ENCODE measurements around the gene PBX2. TPM values are rescaled to one million over a fixed set of nuclear protein-coding genes. Genes with fewer than 3 reads are reported as not detected.
"Not testable (repeated sequence)": the region's sequence is repeated elsewhere in the genome, so short reads cannot be mapped to it uniquely, and the experiment has no call there.

Gene PBX2
- total RNA-seq, 1 donor from 2014 or later = 26.7 TPM

DNA sequence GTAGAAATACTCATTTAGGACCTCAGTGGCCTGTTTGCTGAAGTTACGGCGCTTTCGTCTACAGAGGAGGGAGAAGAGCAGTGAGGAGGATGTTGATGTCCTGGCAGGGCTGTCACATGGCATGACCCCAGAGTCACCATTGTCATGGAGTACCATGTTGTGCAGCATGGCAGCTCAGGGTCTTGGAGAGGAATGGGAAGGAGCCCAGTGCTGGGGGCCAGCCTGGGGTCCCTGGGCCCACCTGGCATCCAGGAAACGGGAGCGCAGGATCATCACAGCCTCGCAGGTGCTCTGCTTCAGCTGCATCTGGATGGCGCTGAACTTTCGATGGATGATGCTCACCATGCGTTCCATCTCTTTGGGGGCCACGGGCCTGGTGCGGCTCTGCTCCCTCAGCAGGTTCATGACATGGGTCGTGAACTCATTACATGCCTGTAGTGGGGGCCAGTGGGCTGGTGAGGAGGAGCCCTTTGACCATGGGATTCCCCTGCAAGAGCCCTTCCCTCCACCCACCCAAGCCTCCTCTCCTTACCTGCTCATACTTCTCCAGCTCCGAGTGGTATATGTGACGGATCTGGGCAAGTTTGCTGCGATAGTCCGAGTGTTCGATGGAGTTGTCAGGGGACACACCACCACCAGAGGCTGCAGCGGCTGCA is 2.1 kb downstream of the PBX2 start:
- DNase-seq (ENCODE audit: low spot score) = not testable (repeated sequence)

DNA sequence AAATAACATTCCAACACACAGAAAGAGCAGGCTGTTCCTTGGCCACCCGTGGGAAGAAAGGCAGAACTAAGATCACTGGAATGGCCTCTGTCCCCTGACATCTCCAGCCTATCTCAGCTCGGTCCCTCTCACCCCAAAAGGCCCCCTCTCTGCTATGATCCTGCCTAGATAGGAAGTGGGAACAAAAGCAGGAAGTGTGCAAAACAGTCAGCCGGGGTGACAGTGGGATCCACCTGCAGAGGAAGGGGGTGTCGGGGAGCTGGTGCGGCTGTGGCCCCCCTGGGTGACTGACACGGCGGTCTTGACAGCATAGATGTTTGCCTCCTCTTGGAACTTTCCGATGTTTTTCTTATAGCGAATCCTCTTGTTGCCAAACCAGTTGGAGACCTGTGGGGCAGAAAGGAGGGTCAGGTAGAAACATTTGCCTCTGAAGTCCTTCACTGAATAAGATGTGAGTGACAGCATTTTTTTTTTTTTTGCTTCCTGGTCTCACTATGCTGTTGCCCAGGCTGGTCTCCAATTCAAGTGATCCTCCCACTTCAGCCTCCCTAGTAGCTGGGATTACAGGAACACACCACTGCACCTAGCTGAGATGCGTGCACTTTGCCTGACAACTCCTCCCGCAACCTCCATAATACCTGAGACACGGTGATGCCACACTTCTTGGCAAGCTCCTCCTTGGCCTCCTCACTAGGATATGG is 2.8 kb downstream of the PBX2 start:
- DNase-seq (ENCODE audit: low spot score) (no peak), ATAC-seq (no peak)

More for the DNA sequence above, 2.1 kb downstream of the PBX2 start:
- ATAC-seq = not testable (repeated sequence)

DNA sequence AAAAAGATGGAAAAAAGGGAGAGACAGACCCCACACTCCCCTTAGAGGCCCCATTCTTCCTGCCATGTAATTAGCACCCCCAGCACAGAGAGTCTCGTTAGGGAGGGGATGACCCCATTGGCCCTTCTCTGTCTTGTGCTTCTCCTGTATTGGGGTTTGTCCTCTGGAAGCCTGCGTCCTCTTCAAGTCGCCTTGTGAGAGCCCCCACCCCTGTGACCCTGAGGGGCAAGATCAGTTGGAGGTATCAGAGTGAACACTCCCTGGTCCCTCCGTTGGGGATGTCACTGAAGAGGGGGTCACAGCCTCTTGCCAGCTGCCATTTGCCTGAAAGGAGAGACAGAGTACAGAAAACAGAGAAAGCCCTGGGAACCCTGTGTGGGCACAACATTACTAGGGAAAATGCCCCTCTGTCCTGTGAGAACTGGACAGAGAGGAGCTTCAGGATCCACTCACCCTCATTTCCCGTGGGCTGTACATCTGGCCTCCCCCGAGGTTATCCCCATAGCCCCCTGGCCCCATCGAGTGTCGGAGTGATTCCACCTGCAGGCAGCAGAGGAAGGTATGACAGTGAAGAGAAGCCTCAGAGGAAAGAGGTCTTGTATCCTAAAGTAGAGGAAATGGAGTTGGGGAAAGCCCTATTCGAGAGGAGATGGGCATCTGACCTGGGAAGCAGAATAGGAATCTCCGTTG is 3.7 kb downstream of the PBX2 start:
- ATAC-seq; DNase-seq (ENCODE audit: low spot score): not testable (repeated sequence)

DNA sequence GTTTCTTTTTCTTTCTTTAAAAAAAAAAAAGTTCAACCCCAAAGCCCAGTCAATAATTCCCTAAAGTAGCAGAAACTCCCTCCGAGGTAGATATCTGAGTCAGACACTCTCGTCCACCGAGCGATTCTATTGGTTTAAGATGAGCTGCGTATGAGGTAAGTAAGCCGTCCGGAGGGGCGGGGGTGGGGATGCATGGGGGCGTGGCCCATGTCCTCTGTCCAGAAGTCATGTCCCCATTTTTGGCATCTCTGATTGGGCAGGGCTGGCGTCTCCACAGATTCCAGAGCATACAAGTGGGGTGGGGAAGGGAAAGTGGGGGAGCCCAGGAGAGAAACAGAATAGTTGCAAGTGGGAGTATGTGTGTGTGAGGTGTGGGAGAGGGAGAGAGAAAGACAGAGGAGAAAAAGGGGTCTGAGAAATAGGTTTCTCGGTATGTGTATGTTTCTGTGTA is 4.3 kb downstream of the PBX2 start:
- peak; percentile 48 for ATAC-seq
- not testable (repeated sequence) for DNase-seq (ENCODE audit: low spot score)

DNA sequence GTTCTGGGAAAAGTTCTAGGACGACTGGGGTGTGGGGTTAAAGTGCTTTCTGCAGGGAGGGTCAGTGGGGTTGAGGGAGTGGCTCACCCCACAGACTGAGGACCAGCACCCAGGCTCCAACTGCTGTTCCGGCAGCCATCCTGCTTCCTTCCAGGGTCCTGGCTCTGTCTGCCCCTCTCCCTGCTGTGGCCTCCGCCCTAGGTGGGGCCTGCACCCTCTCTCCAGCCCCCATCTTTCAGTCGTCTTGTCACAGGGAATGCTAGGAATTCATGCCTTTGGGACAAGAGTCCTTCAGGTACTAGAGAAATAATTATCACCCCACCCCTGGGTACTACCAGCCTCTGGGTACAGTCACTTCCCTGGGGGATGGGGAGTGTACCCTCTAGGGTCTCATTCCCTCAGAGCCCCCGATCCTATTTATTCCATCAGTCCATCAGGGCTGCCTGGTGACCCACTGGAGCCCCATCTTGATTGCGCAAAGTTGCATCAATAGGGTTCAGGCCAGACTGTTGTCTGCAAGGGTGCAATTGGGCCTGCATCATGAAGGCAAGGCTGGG is 5.8 kb downstream of the PBX2 start, which contains the start of gene AGER:
Gene AGER, minus strand, starts transcription at position 170 of the 557 bp plus-strand sequence. Its CDS starts 31 bp downstream, at position 139.
- ATAC-seq (no peak), DNase-seq (ENCODE audit: low spot score) (no peak)

DNA sequence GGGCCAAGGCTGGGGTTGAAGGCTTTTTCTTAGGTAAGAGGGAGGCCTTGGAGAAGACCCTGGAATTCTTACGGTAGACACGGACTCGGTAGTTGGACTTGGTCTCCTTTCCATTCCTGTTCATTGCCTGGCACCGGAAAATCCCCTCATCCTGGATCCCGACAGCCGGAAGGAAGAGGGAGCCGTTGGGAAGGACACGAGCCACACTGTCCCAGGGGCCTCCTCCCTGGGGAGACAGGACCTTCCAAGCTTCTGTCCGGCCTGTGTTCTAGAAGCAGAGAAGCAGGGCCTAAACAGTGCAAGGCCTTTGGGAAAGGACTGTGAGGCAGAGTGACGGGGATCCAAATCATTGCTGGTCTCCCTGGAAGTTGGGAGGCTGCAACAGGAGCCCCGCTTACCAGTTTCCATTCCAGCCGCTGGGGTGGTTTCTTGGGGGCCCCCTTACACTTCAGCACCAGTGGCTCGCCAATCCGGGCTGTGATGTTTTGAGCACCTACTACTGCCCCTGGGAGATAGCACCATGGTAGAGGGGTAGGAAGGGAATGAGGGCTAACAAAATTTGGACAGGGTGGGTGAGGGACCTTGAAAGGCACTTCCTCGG is 6.4 kb downstream of the PBX2 start:
- DNase-seq (ENCODE audit: low spot score) (no peak), ATAC-seq (no peak)

DNA sequence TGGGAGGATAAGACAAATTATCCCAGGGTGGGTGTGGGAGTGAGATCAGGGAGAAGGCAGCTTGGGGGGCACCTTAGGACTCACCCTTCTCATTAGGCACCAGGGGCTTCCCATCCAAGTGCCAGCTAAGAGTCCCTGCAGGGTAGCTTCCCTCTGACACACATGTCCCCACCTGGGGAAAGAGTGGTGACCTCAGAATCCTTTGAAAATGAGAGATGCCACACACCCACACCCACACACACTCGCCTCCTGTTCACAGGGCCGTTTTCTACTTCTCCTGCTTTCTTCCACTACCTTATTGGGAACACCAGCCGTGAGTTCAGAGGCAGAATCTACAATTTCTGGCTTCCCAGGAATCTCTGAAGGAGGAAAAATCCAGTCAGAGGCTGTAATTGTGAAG is 7.0 kb downstream of the PBX2 start:
- DNase-seq (ENCODE audit: low spot score) (no peak), ATAC-seq (no peak)

DNA sequence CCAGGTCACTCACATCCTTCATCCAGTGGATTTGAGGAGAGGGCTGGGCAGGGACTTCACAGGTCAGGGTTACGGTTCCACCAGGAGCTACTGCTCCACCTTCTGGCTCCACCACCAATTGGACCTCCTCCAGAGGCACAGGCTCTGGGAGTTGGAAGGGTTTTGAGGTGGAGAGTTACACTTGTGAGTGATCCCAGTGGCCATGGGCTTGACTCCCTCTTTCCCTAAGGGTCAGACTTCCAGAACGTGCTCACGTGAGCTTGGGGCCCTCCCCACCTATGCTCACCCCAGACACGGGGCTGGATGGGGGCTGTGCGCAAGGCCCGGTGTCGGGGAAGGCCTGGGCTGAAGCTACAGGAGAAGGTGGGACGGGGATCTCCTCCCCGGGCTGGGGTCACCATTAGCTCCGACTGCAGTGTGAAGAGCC is 7.4 kb downstream of the PBX2 start:
- DNase-seq (ENCODE audit: low spot score) (no peak), ATAC-seq (no peak)

DNA sequence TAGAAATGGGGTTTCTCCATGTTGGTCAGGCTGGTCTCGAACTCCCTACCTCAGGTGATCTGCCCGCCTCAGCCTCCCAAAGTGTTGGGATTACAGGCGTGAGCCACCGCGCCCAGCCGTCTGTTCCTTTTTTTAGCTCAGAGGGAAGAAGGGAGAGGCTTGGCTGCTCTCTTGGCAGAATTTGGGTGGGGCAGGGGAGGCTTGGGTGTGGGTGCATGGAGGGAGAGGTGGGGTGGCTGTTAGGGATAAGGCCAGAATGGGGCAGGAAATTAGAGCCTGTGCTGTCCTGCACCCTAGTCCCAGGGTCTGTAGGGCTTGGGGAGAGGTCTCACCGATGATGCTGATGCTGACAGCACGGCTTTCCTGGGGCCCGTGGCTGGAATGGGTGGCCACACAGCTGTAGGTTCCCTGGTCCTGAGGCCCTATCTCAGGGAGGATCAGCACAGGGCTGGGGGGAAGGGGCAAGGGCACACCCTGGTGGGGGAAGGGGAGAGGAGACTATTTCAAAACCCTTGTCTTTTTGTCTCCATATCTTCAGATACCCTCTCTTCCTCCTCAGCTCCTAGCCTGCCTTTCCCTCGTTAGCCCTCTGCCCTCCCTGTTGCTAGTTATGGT is 8.0 kb downstream of the PBX2 start:
- ATAC-seq = no peak
- DNase-seq (ENCODE audit: low spot score) = no peak

- ATAC-seq = no peak
- no peak for DNase-seq (ENCODE audit: low spot score)
Measured at GRCh38 chr6:32181148-32181702, 8.8 kb downstream of the PBX2 start.

DNA sequence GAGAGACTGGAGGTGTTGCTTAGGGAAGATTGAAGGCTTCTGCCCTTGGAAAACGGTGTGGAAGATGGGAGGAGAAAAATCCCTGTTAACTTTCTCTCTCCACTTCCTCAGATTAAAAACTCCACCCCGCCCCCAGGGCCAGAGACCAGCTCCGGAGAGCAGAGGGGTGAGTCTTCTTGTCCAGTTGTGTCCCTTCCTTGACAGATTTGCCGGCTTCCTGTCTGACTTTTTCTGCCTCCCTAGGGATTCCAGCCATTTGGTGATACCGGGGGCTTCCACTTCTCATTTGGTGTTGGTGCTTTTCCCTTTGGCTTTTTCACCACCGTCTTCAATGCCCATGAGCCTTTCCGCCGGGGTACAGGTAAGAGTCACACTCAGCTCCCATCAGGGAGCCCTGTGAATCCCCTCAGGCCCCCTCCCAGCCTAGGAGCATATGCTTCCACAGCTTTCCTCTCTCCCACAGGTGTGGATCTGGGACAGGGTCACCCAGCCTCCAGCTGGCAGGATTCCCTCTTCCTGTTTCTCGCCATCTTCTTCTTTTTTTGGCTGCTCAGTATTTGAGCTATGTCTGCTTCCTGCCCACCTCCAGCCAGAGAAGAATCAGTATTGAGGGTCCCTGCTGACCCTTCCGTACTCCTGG is 10.1 kb downstream of the PBX2 start:
- no peak for ATAC-seq
- DNase-seq (ENCODE audit: low spot score) = no peak

DNA sequence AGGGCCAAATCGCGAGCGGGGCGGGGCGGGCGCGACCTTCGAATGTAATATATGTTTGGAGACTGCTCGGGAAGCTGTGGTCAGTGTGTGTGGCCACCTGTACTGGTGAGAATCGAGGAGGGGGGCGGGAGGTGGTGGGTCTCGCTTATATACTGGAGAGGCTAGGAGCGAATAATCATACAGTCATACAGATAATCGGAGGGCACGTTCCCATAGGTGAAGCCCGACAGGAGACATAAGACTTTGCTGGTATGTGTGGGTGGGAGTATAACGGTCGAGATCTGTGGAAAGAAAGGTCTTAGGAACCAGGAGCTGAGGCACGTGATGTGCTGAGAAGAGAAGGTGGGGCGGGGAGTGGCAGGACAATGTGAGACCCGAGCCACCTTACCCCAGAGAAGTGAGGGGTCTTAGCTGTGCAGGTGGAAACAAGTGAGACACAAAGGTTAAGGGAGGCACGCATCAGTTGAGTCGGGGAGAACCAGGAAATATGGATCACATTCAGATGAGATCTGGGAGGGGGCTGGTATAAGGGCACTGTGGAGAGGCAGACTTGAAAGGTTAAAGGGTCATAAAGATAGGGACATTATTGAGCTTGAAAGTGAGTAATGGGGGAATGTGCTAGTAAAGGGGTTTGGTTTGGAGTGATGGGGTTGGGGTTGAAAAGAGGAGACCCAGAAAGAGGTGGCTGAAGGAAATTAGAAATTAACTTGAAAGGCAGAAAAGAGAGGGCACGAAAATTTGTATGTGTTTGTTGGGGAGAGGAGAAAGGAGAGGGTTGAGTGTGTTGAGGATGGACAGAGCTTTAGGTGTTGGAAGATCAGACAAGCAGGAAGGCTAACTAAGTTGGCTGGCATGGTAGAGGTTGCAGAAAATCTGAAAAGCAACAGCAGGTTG is 11.2 kb downstream of the PBX2 start:
- no peak for ATAC-seq

GRCh38 chr6:32177788-32178546 is 12.0 kb downstream of the PBX2 start, which contains the start of gene RNF5:
Gene RNF5 (plus strand): TSS chr6:32178405. CDS start chr6:32178512, 107 bp downstream.
- ATAC-seq (peak; percentile 73), DNase-seq (ENCODE audit: low spot score) (peak; percentile 97)

More for the DNA sequence above, 11.2 kb downstream of the PBX2 start:
- no peak for DNase-seq (ENCODE audit: low spot score)

- peak; percentile 5 for ATAC-seq
- DNase-seq (ENCODE audit: low spot score) = no peak
Measured at GRCh38 chr6:32177183-32177787, 12.7 kb downstream of the PBX2 start.

- ATAC-seq = peak; percentile 16
- DNase-seq (ENCODE audit: low spot score) = no peak
Measured at GRCh38 chr6:32176476-32177182, 13.4 kb downstream of the PBX2 start.

DNA sequence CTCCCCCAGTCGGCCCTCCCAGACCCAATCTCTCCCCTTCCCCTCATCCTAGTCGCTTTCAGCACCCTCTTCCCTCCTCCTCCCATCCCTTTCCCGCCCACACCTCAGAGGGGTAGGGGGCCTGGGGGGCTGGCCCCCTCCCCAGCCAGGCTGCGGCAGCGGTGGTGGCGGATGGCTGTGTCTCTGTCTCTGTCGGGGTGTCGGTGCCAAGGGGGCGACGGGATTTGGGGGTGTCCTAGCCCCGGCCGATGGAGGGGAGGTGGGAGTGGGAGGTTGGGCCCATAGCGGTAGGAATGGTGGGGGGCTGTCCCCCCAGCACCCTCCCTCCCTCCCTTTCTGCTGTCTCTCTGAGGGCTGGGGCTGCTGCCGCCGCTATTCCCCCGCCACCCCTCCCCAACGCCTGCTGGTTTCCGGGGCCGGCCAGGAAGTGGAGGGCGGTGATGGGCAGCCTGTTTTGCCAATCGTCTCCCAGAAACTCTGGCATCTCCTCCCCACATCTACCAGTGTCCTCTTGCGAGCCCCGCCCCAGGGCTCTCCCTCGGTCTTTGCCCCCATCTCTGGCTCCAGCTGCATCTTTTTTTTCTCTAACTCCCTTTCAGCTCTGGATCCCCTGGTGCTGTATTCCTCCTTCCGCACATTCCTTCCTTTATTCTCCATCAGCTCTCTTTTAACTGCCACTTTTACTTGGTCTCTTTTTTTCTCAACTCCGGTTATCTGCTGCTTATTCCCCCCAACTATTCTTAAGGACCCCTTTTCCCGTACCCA is 14.1 kb downstream of the PBX2 start, which contains the start of gene AGPAT1:
Gene AGPAT1, minus strand, starts transcription at position 374 of the 765 bp plus-strand sequence. CDS start 4,588 bp downstream, outside the sequence.
- peak; percentile 74 for ATAC-seq
- DNase-seq (ENCODE audit: low spot score) = peak; percentile 99
